Adrenal gland (tissue), 5 donors: ENCODE results near the gene IPO9.

Experiments
- CTCF ChIP-seq, 6 experiments: fragments of 450-650 bp in 4 of 6; fragments of 200-600 bp in 2 of 6; sonication (generic) in 1 of 6; IDR thresholded peaks; 1 replicate in 5 of 6; 2 replicates in 1 of 6; pipeline versions ENCODE4 v1.5.1 to v1.8.0; 2016 to 2021; ENCODE audit warnings: antibody characterized with exemption in 6 of 6, mild to moderate bottlenecking in 2 of 6, moderate library complexity in 1 of 6
- POLR2A ChIP-seq, 2 donors: fragments of 450-650 bp; IDR thresholded peaks; one replicate each; pipeline ENCODE4 v1.6.1; 2017; ENCODE audit warnings: antibody characterized with exemption in 2 of 2, mild to moderate bottlenecking in 2 of 2, moderate library complexity in 1 of 2
- donor health status: DM: no; HTN: no; CAD: no.

- TF ChIP-seq CTCF (IDR thresholded peaks at IDR 0.05) (no peak), POLR2A (IDR thresholded peaks at IDR 0.05) (no peak)
Measured at GRCh38 chr1:201840490-201840889, 11.5 kb downstream of the IPO9 start.
